DND-41 (cell line): ENCODE data around the gene QPCT.

ENCODE experiments used
- ATAC-seq: fragments of 200-7000 bp; cut with Tn5 transposase; 3 replicates; pipeline ENCODE4 v1.9.1; 2021; ENCODE audit warnings: low read depth; ENCODE audit not compliant: insufficient read depth
- DNase-seq: peaks from one replicate; pipeline ENCODE4 v3.0.0-alpha.2; 2020
- H2AFZ ChIP-seq: 2 replicates; pipeline ENCODE4 v1.6.0; 2012; ENCODE audit warnings: low read depth, low read length
- H3K27ac ChIP-seq: 2 replicates; pipeline ENCODE4 v1.5.1; 2012; ENCODE audit warnings: low read length, inconsistent platforms
- H3K27me3 ChIP-seq: fragments of 200-600 bp; sonication (generic); 2 replicates; pipeline ENCODE4 v1.6.0; 2012; ENCODE audit warnings: low read length, mild to moderate bottlenecking, inconsistent platforms; ENCODE audit not compliant: insufficient read depth, poor library complexity
- H3K36me3 ChIP-seq: 2 replicates; pipeline ENCODE4 v1.5.1; 2012; ENCODE audit warnings: low read length, inconsistent platforms; ENCODE audit not compliant: insufficient read depth
- H3K4me1 ChIP-seq: 2 replicates; pipeline ENCODE4 v1.5.1; 2012; ENCODE audit warnings: mild to moderate bottlenecking, low read length; ENCODE audit not compliant: insufficient read depth
- H3K4me2 ChIP-seq: 2 replicates; pipeline ENCODE4 v1.6.0; 2012; ENCODE audit warnings: mild to moderate bottlenecking, moderate library complexity, low read length, inconsistent platforms; ENCODE audit not compliant: insufficient read depth
- H3K4me3 ChIP-seq, 2 experiments: fragments of 200-600 bp in 1 of 2; shearing (Covaris generic) in 1 of 2; 2 replicates each; pipeline ENCODE4 v1.5.1; 2012 to 2016; ENCODE audit warnings: inconsistent platforms in 2 of 2, low read length in 2 of 2, mild to moderate bottlenecking in 2 of 2, low read depth in 1 of 2, moderate library complexity in 1 of 2
- H3K79me2 ChIP-seq: 2 replicates; pipeline ENCODE4 v1.6.0; 2012; ENCODE audit warnings: low read length, inconsistent platforms; ENCODE audit not compliant: insufficient read depth
- H3K9ac ChIP-seq: 2 replicates; pipeline ENCODE4 v1.6.0; 2012; ENCODE audit warnings: low read depth, mild to moderate bottlenecking, inconsistent platforms, low read length, moderate library complexity
- H3K9me3 ChIP-seq: 2 replicates; pipeline ENCODE4 v1.5.1; 2012; ENCODE audit warnings: low read length, moderate library complexity, mild to moderate bottlenecking, inconsistent platforms; ENCODE audit not compliant: insufficient read depth, severe bottlenecking
- H4K20me1 ChIP-seq: 2 replicates; pipeline ENCODE4 v1.6.0; 2012; ENCODE audit warnings: low read length; ENCODE audit not compliant: insufficient read depth
- EZH2 ChIP-seq: IDR thresholded peaks from 3 replicates; pipeline ENCODE4 v1.6.1; 2012; ENCODE audit warnings: borderline replicate concordance, low read depth, mild to moderate bottlenecking, moderate library complexity, low read length, inconsistent platforms; ENCODE audit not compliant: severe bottlenecking
- TF ChIP-seq, protein P1 (sequence below): IDR thresholded peaks from 2 replicates; pipeline ENCODE4 v1.5.1; 2012; ENCODE audit warnings: borderline replicate concordance, low read length, moderate library complexity, mild to moderate bottlenecking; ENCODE audit not compliant: poor library complexity, severe bottlenecking; ENCODE audit errors: extremely low read depth

Gene QPCT

DNA sequence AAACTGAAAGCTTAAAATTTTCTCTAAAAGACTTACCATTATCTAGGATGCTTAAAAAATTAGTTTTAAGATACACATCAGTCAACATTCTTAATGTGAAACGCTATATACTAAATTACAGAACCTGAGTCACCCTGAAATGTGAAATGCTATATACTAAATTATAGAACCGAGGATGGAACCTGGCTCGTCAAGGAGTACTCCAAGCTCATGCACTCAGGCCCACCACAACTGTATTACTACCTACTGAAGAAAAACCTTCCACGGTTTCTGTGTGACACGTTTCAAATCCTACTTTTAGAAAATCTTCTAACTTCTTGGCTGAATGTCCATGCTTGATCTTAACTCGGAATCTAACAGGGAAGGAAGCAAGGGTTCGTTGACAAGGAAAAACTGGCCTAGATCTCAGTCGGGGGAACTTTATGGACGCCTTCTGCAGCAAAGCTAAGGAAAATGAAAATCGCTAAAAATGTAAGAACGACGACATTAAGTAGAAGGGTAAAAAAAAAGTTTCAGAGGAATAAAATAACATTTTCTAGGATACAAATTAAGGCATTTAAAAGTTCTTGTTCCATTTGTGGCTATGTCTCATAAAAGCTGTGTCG, 21.2 kb upstream of the QPCT start:
- Histone ChIP-seq H3K79me2 (peaks cover 60% of the 10 kb centered on the region), H3K9me3 (no peaks in the 10 kb centered on the region), H3K4me1 (peaks cover 40% of the 10 kb centered on the region), H3K4me3 (peak overlapping the region; percentile 59 to 63; a peak in 3 of 4 replicates), H3K36me3 (peaks cover 6% of the 10 kb centered on the region), H3K27me3 (peaks cover 27% of the 10 kb centered on the region), H2AFZ (peak overlapping the region; percentile 71), H3K4me2 (peak overlapping the region; percentile 75), H3K9ac (peak overlapping the region; percentile 65), H3K27ac (peak overlapping the region; percentile 55), H4K20me1 (peaks cover 22% of the 10 kb centered on the region; the same call in 1 of the 2 replicates)
- TF ChIP-seq, protein P1, sequence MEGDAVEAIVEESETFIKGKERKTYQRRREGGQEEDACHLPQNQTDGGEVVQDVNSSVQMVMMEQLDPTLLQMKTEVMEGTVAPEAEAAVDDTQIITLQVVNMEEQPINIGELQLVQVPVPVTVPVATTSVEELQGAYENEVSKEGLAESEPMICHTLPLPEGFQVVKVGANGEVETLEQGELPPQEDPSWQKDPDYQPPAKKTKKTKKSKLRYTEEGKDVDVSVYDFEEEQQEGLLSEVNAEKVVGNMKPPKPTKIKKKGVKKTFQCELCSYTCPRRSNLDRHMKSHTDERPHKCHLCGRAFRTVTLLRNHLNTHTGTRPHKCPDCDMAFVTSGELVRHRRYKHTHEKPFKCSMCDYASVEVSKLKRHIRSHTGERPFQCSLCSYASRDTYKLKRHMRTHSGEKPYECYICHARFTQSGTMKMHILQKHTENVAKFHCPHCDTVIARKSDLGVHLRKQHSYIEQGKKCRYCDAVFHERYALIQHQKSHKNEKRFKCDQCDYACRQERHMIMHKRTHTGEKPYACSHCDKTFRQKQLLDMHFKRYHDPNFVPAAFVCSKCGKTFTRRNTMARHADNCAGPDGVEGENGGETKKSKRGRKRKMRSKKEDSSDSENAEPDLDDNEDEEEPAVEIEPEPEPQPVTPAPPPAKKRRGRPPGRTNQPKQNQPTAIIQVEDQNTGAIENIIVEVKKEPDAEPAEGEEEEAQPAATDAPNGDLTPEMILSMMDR: no peak
- no peak for TF ChIP-seq EZH2
- DNase-seq (no peak), ATAC-seq (no peak)

DNA sequence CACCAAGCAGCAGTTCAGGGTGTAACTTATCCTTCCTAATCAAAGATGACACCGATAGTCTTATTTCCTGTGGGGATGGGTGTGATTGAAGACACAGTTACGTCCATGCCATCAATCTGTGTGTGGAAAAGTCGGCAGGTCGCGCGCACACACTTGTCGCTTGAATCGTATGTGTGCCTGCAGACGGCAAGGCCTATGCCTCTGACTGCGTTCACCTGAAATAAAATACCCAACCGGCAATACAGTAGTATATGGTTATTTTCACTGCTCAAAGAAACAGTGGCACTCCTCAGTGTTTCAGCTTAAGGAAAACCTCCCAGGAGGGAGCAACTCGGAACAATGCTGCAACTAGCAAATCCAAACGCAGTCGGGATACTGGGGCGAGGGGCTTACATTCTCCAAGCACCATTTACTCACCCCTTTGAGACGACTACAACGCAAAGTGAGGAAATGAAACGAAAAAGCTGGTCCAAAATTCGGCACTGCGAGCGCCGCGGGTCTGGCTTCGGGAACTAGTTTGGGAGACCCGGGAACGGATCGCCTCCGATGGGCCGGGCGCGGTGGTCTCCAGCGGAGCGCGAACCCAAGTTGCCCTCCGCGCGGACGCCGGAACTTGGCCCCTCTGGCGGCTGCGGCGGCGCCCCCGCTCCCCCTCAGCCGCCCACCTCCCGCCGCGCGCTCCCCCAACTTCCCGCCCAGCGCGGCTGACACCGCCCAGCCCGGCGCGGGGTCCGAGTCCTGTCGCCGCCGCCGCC, 20.5 kb upstream of the QPCT start:
- ATAC-seq (peak; percentile 60), DNase-seq (peak; percentile 55)
- peaks cover 53% of the 10 kb centered on the region for H3K79me2 ChIP-seq

DNA sequence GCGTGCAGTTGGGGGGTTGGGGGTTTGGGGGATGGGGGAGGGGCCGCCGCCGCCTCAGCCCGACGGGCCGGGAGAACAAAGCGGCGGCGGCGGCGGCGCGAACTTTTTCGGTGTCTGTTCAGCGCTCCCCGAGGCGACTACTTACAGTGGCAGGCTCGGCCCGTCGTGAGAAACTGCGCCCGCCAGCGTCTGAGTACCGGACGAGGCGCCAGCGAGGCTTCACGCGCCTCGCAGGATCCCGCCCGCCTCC, 20.0 kb upstream of the QPCT start:
- H3K4me2 ChIP-seq: peak overlapping the region; percentile 75; the same call in 1 of the 2 replicates
- H3K36me3 ChIP-seq: no peaks in the 10 kb centered on the region
- no peak for TF ChIP-seq EZH2
- TF ChIP-seq, protein P1: peak; percentile 11
- no peak overlapping the region for H3K27ac ChIP-seq
- DNase-seq: no peak
- H4K20me1 ChIP-seq: peaks cover 14% of the 10 kb centered on the region; the same call in 1 of the 2 replicates
- peaks cover 27% of the 10 kb centered on the region for H3K27me3 ChIP-seq
- no peaks in the 10 kb centered on the region for H3K9me3 ChIP-seq
- peaks cover 38% of the 10 kb centered on the region for H3K4me1 ChIP-seq
- H3K9ac ChIP-seq: peak overlapping the region; percentile 65
- H2AFZ ChIP-seq: no peak overlapping the region
- H3K79me2 ChIP-seq: peaks cover 48% of the 10 kb centered on the region
- ATAC-seq: no peak
- H3K4me3 ChIP-seq: peak overlapping the region; percentile 59 to 63; a peak in 3 of 4 replicates

More for the DNA sequence above, 20.5 kb upstream of the QPCT start:
- Histone ChIP-seq H3K9me3 (no peaks in the 10 kb centered on the region), H3K36me3 (no peaks in the 10 kb centered on the region), H3K27ac (peak overlapping the region; percentile 55), H3K4me1 (peaks cover 38% of the 10 kb centered on the region), H3K4me2 (peak overlapping the region; percentile 75), H3K4me3 (peak overlapping the region; percentile 59 to 63), H4K20me1 (peaks cover 15% of the 10 kb centered on the region; the same call in 1 of the 2 replicates), H3K27me3 (peaks cover 27% of the 10 kb centered on the region), H2AFZ (peak overlapping the region; percentile 71), H3K9ac (peak overlapping the region; percentile 65)
- TF ChIP-seq, protein P1: no peak
- no peak for TF ChIP-seq EZH2
